ENCODE data around the gene RCOR1. TPM values are rescaled to one million over a fixed set of nuclear protein-coding genes. Genes with fewer than 3 reads are reported as not detected.

RCOR1 gene
- polyA plus RNA-seq, 1 donor from 2014 or later, result 10.4 TPM

GRCh38 chr14:102588821-102589220, 3.6 kb upstream of the RCOR1 start:
- Histone ChIP-seq H4K20me1 (ENCODE audit: insufficient read depth) (no peaks in the 10 kb centered on the region), H3K4me2 (ENCODE audit: low read length) (no peak overlapping the region), H2AFZ (ENCODE audit: low read depth, low read length) (no peak overlapping the region), H3K9me2 (ENCODE audit: insufficient read depth, low read length) (no peaks in the 10 kb centered on the region), H3K9me3 (ENCODE audit: low read length) (no peaks in the 10 kb centered on the region), H3K27ac (ENCODE audit: low read length) (no peak overlapping the region), H3K4me3 (ENCODE audit: low read length) (no peak overlapping the region), H3F3A (ENCODE audit: insufficient read depth, low read length, poor library complexity, severe bottlenecking) (no peaks in the 10 kb centered on the region), H3K27me3 (ENCODE audit: insufficient read depth, low read depth, low read length) (no peaks in the 10 kb centered on the region), H3K9ac (ENCODE audit: low read length) (no peak overlapping the region), H3K36me3 (ENCODE audit: insufficient read depth, low read length) (no peaks in the 10 kb centered on the region), H3K79me2 (replicated peaks; ENCODE audit: insufficient read depth, low read length) (no peaks in the 10 kb centered on the region)
- TF ChIP-seq SMC3 (conservative IDR thresholded peaks at IDR 0.05; ENCODE audit: poor library complexity), result no peak
- no peak for TF ChIP-seq REST (IDR thresholded peaks at IDR 0.05; ENCODE audit: borderline replicate concordance)
- no peak for TF ChIP-seq MXI1 (conservative IDR thresholded peaks at IDR 0.05; ENCODE audit: poor library complexity, severe bottlenecking)
- TF ChIP-seq EP300 (conservative IDR thresholded peaks at IDR 0.05; ENCODE audit: poor library complexity, severe bottlenecking), result no peak
- TF ChIP-seq TAF1 (IDR thresholded peaks at IDR 0.05; ENCODE audit: low read depth), result no peak
- TF ChIP-seq EZH2 (IDR thresholded peaks at IDR 0.05; ENCODE audit: borderline replicate concordance, insufficient read depth, low read length, poor library complexity, severe bottlenecking), result no peak
- no peak for TF ChIP-seq CTCF (IDR thresholded peaks at IDR 0.05; ENCODE audit: poor library complexity, severe bottlenecking)
- no peak for TF ChIP-seq POLR2AphosphoS5 (IDR thresholded peaks at IDR 0.05)
- TF ChIP-seq RAD21 (conservative IDR thresholded peaks at IDR 0.05), result no peak

GRCh38 chr14:102589761-102590290, 2.6 kb upstream of the RCOR1 start:
- Histone ChIP-seq H3K9me3 (ENCODE audit: low read length) (no peaks in the 10 kb centered on the region), H3K4me2 (ENCODE audit: low read length) (no peak overlapping the region), H3K79me2 (replicated peaks; ENCODE audit: insufficient read depth, low read length) (peaks cover 10% of the 10 kb centered on the region), H3F3A (ENCODE audit: insufficient read depth, low read length, poor library complexity, severe bottlenecking) (no peaks in the 10 kb centered on the region), H3K9ac (ENCODE audit: low read length) (no peak overlapping the region), H3K36me3 (ENCODE audit: insufficient read depth, low read length) (no peaks in the 10 kb centered on the region), H3K4me3 (ENCODE audit: low read length) (no peak overlapping the region), H2AFZ (ENCODE audit: low read depth, low read length) (no peak overlapping the region), H3K9me2 (ENCODE audit: insufficient read depth, low read length) (no peaks in the 10 kb centered on the region), H4K20me1 (ENCODE audit: insufficient read depth) (no peaks in the 10 kb centered on the region), H3K27me3 (ENCODE audit: insufficient read depth, low read depth, low read length) (no peaks in the 10 kb centered on the region), H3K27ac (ENCODE audit: low read length) (no peak overlapping the region)
- TF ChIP-seq SMC3 (conservative IDR thresholded peaks at IDR 0.05; ENCODE audit: poor library complexity) (no peak), EP300 (conservative IDR thresholded peaks at IDR 0.05; ENCODE audit: poor library complexity, severe bottlenecking) (no peak), RAD21 (conservative IDR thresholded peaks at IDR 0.05) (no peak), REST (IDR thresholded peaks at IDR 0.05; ENCODE audit: borderline replicate concordance) (no peak)

Measured in neural cell (in vitro differentiated cells).